Mesenchymal stem cell (in vitro differentiated cells and primary cell): ENCODE results near the gene FAT1.
A peak's percentile ranks its signal among the peaks of the same experiment; 100 is the strongest.

ENCODE experiments used
- DNase-seq: peaks from one replicate; pipeline ENCODE4 v3.0.0-alpha.2; 2013
- H2AFZ ChIP-seq: one replicate; pipeline ENCODE4 v1.6.1; 2013; ENCODE audit warnings: low read depth, mild to moderate bottlenecking, control low read depth, inconsistent platforms, low read length, moderate library complexity
- H2AK5ac ChIP-seq: 2 replicates; pipeline ENCODE4 v1.6.1; 2013; ENCODE audit warnings: low read length, moderate library complexity, mild to moderate bottlenecking, inconsistent platforms; ENCODE audit not compliant: severe bottlenecking
- H2BK120ac ChIP-seq: one replicate; pipeline ENCODE4 v1.6.1; 2013; ENCODE audit warnings: low read depth, mild to moderate bottlenecking, inconsistent platforms, low read length, moderate library complexity
- H2BK12ac ChIP-seq, 2 experiments: one replicate each; pipeline ENCODE4 v1.6.1; 2013; ENCODE audit warnings: inconsistent platforms in 2 of 2, low read length in 2 of 2, mild to moderate bottlenecking in 2 of 2, moderate library complexity in 2 of 2, control low read depth in 1 of 2
- H2BK15ac ChIP-seq: one replicate; pipeline ENCODE4 v1.6.1; 2013; ENCODE audit warnings: mild to moderate bottlenecking, low read depth, inconsistent platforms; ENCODE audit not compliant: poor library complexity, severe bottlenecking
- H2BK5ac ChIP-seq: 2 replicates; pipeline ENCODE4 v1.6.1; 2013; ENCODE audit warnings: low read depth, mild to moderate bottlenecking, low read length, control low read depth, inconsistent platforms; ENCODE audit not compliant: poor library complexity, severe bottlenecking
- H3K14ac ChIP-seq, 2 experiments: one replicate each; pipeline ENCODE4 v1.6.1; 2013; ENCODE audit warnings: inconsistent platforms in 2 of 2, low read length in 2 of 2, control low read depth in 1 of 2, mild to moderate bottlenecking in 1 of 2, moderate library complexity in 1 of 2
- H3K18ac ChIP-seq, 2 experiments: one replicate each; pipeline ENCODE4 v1.6.1; 2013; ENCODE audit warnings: inconsistent platforms in 2 of 2, low read length in 2 of 2, control low read depth in 1 of 2, low read depth in 1 of 2, mild to moderate bottlenecking in 1 of 2
- H3K23ac ChIP-seq, 2 experiments: one replicate each; pipeline ENCODE4 v1.6.1; 2013; ENCODE audit warnings: inconsistent platforms in 2 of 2, low read length in 2 of 2, mild to moderate bottlenecking in 2 of 2, moderate library complexity in 2 of 2, control low read depth in 1 of 2
- H3K27ac ChIP-seq: 2 replicates; pipeline ENCODE4 v1.5.1; 2013; ENCODE audit warnings: mild to moderate bottlenecking, moderate library complexity, low read length, control low read depth, inconsistent platforms; ENCODE audit not compliant: poor library complexity, severe bottlenecking
- H3K27me3 ChIP-seq, 2 experiments: 2 replicates each; pipeline versions ENCODE4 v1.6.1 to v1.7.0; 2013; ENCODE audit warnings: low read length in 2 of 2, mild to moderate bottlenecking in 2 of 2, moderate library complexity in 2 of 2, control low read depth in 1 of 2, inconsistent platforms in 1 of 2; ENCODE audit not compliant: control insufficient read depth in 1 of 2, insufficient read depth in 1 of 2
- H3K36me3 ChIP-seq, 2 experiments: 2 replicates each; pipeline versions ENCODE4 v1.6.1 to v1.7.0; 2013; ENCODE audit warnings: low read length in 2 of 2, control low read depth in 1 of 2, inconsistent platforms in 1 of 2, low read depth in 1 of 2, mild to moderate bottlenecking in 1 of 2; ENCODE audit not compliant: insufficient read depth in 2 of 2, control insufficient read depth in 1 of 2
- H3K4ac ChIP-seq, 2 experiments: one replicate each; pipeline ENCODE4 v1.6.1; 2013; ENCODE audit warnings: inconsistent platforms in 2 of 2, low read length in 2 of 2, mild to moderate bottlenecking in 2 of 2, moderate library complexity in 2 of 2, control low read depth in 1 of 2, low read depth in 1 of 2
- H3K4me1 ChIP-seq: 2 replicates; pipeline ENCODE4 v1.6.1; 2013; ENCODE audit warnings: low read depth, low read length, control low read depth; ENCODE audit not compliant: control insufficient read depth, insufficient read depth
- H3K4me2 ChIP-seq: 2 replicates; pipeline ENCODE4 v1.6.1; 2013; ENCODE audit warnings: low read length, mild to moderate bottlenecking, inconsistent platforms; ENCODE audit not compliant: poor library complexity, severe bottlenecking
- H3K4me3 ChIP-seq, 2 experiments: 2 replicates each; pipeline versions ENCODE4 v1.5.1 to v1.7.0; 2013; ENCODE audit warnings: low read length in 2 of 2, mild to moderate bottlenecking in 2 of 2, control low read depth in 1 of 2, low read depth in 1 of 2; ENCODE audit not compliant: insufficient read depth in 1 of 2
- H3K79me1 ChIP-seq: replicated peaks from 2 replicates; pipeline ENCODE4 v1.6.1; 2013; ENCODE audit warnings: mild to moderate bottlenecking, control low read depth, low read length, inconsistent platforms; ENCODE audit not compliant: poor library complexity, severe bottlenecking
- H3K9ac ChIP-seq: 2 replicates; pipeline ENCODE4 v1.7.0; 2013; ENCODE audit warnings: mild to moderate bottlenecking, low read length, moderate library complexity
- H3K9me3 ChIP-seq: 2 replicates; pipeline ENCODE4 v1.7.0; 2013; ENCODE audit warnings: mild to moderate bottlenecking, low read length; ENCODE audit not compliant: control insufficient read depth
- H4K8ac ChIP-seq: one replicate; pipeline ENCODE4 v1.6.1; 2013; ENCODE audit warnings: inconsistent platforms, mild to moderate bottlenecking, low read length, moderate library complexity
- H4K91ac ChIP-seq: one replicate; pipeline ENCODE4 v1.6.1; 2013; ENCODE audit warnings: mild to moderate bottlenecking, low read length, inconsistent platforms
- WGBS: methylation state at CpG from one replicate; pipeline ENCODE4 v1.1.7; 2013; ENCODE audit warnings: mixed read lengths; 5-methylcytosine and 5-hydroxymethylcytosine counted together

FAT1 gene

GRCh38 chr4:186684220-186684619, 39.4 kb downstream of the FAT1 start:
- Histone ChIP-seq H3K23ac (no peak overlapping the region), H3K9me3 (no peaks in the 10 kb centered on the region), H3K36me3 (peaks cover 12 to 18% of the 10 kb centered on the region in 2 experiments), H4K8ac (no peak overlapping the region), H2BK12ac (peak overlapping the region in 1 of 2 experiments; percentile 38), H2AFZ (no peak overlapping the region), H3K4ac (no peak overlapping the region), H2BK120ac (no peak overlapping the region), H3K14ac (peak overlapping the region in 1 of 2 experiments; percentile 18), H3K4me2 (no peak overlapping the region), H3K79me1 (no peaks in the 10 kb centered on the region), H3K27me3 (no peaks in the 10 kb centered on the region), H3K9ac (no peak overlapping the region), H2BK15ac (no peak overlapping the region), H3K18ac (no peak overlapping the region), H2AK5ac (no peak overlapping the region), H2BK5ac (no peak overlapping the region), H3K4me1 (peaks cover 16% of the 10 kb centered on the region), H4K91ac (no peak overlapping the region), H3K4me3 (no peak overlapping the region), H3K27ac (peak overlapping the region; percentile 92)
- DNase-seq = no peak
- 86% methylated on average over 11 of the region's 12 CpGs for WGBS

GRCh38 chr4:186680641-186681040, 43.0 kb downstream of the FAT1 start:
- H3K9ac ChIP-seq = no peak overlapping the region
- H3K23ac ChIP-seq = no peak overlapping the region
- DNase-seq = no peak
- H3K4ac ChIP-seq = no peak overlapping the region
- peaks cover 16% of the 10 kb centered on the region in 2 experiments for H3K36me3 ChIP-seq
- no peaks in the 10 kb centered on the region for H3K27me3 ChIP-seq
- no peak overlapping the region for H2BK12ac ChIP-seq
- no peak overlapping the region for H3K4me2 ChIP-seq
- H3K4me1 ChIP-seq = peaks cover 13% of the 10 kb centered on the region
- no peak overlapping the region for H4K8ac ChIP-seq
- H2AK5ac ChIP-seq = no peak overlapping the region
- no peaks in the 10 kb centered on the region for H3K79me1 ChIP-seq
- H3K27ac ChIP-seq = no peak overlapping the region
- no peak overlapping the region for H2BK15ac ChIP-seq
- no peak overlapping the region for H2AFZ ChIP-seq
- H2BK120ac ChIP-seq = no peak overlapping the region
- no peak overlapping the region for H4K91ac ChIP-seq
- H3K4me3 ChIP-seq = no peak overlapping the region
- H3K18ac ChIP-seq = no peak overlapping the region
- no peak overlapping the region for H2BK5ac ChIP-seq
- H3K9me3 ChIP-seq = no peaks in the 10 kb centered on the region
- 99% methylated on average over 5 of the region's 6 CpGs for WGBS
- no peak overlapping the region for H3K14ac ChIP-seq

GRCh38 chr4:186676531-186677161, 47.0 kb downstream of the FAT1 start:
- no peak overlapping the region for H3K4me3 ChIP-seq
- H2BK15ac ChIP-seq = no peak overlapping the region
- H3K36me3 ChIP-seq = peaks cover 2 to 22% of the 10 kb centered on the region in 2 experiments
- no peak overlapping the region for H3K18ac ChIP-seq
- H3K79me1 ChIP-seq = no peaks in the 10 kb centered on the region
- H3K27me3 ChIP-seq = no peaks in the 10 kb centered on the region
- no peak overlapping the region for H3K4ac ChIP-seq
- H3K14ac ChIP-seq = no peak overlapping the region
- H3K9me3 ChIP-seq = no peaks in the 10 kb centered on the region
- no peak overlapping the region for H2BK5ac ChIP-seq
- no peak overlapping the region for H2BK120ac ChIP-seq
- no peak overlapping the region for H4K8ac ChIP-seq
- DNase-seq = peak; percentile 94
- no peak overlapping the region for H2AK5ac ChIP-seq
- H3K23ac ChIP-seq = no peak overlapping the region
- peaks cover 10% of the 10 kb centered on the region for H3K4me1 ChIP-seq
- no peak overlapping the region for H2AFZ ChIP-seq
- H2BK12ac ChIP-seq = no peak overlapping the region
- WGBS = no CpG with 5 or more reads among the region's 1 CpG
- peak overlapping the region; percentile 27 for H3K9ac ChIP-seq
- peak overlapping the region; percentile 89 for H3K27ac ChIP-seq
- no peak overlapping the region for H4K91ac ChIP-seq
- H3K4me2 ChIP-seq = no peak overlapping the region

- Histone ChIP-seq H3K4me3 (no peak overlapping the region), H3K79me1 (no peaks in the 10 kb centered on the region), H3K4me1 (peaks cover 10% of the 10 kb centered on the region), H4K8ac (no peak overlapping the region), H3K23ac (no peak overlapping the region), H3K27me3 (no peaks in the 10 kb centered on the region), H3K4me2 (no peak overlapping the region), H2BK12ac (no peak overlapping the region), H3K14ac (no peak overlapping the region), H3K4ac (no peak overlapping the region), H3K36me3 (peaks cover 13 to 45% of the 10 kb centered on the region in 2 experiments), H4K91ac (no peak overlapping the region), H2BK5ac (no peak overlapping the region), H2AFZ (no peak overlapping the region), H3K9ac (peak overlapping the region; percentile 65), H2BK15ac (no peak overlapping the region), H3K9me3 (no peaks in the 10 kb centered on the region), H2AK5ac (no peak overlapping the region), H3K18ac (no peak overlapping the region), H3K27ac (peak overlapping the region; percentile 78), H2BK120ac (no peak overlapping the region)
- WGBS = 58% methylated on average over 4 of the region's 5 CpGs
- no peak for DNase-seq
Observed at GRCh38 chr4:186669735-186670134, 53.9 kb downstream of the FAT1 start.
